Posterior vena cava (tissue), 2 donors: ENCODE results near the gene MC3R. TPM values are rescaled to one million over a fixed set of nuclear protein-coding genes. Genes with fewer than 3 reads are reported as not detected.

Experiments used
- DNase-seq: peaks from one replicate; pipeline ENCODE4 v3.0.0-alpha.2; 2020; ENCODE audit warnings: low spot score
- intact Hi-C, 2 donors: fragments of 100-400 bp; cut with DNase I; formaldehyde crosslinking; loops; one replicate each; pipeline versions ENCODE4 v1.14.1 to v1.14.2; 2022 to 2023
- total RNA-seq, 2 donors: library from RNA; stranded (reverse); fragmentation: NEBNext Ultra II Directional; extraction: Animal tissue kit (Norgen Biotek cat#: 25700); gene quantifications; one replicate each; pipeline ENCODE4 v1.2.1, GENCODE V29; 2021
- donor health status: DM: yes; HTN: yes; CAD: no.
- donor health status: DM: yes; HTN: yes; CAD: no.

MC3R gene
- total RNA-seq, 2 donors from 2014 or later = not detected

GRCh38 chr20:56245761-56246160, 2.8 kb upstream of the MC3R start:
- intact Hi-C loops = no loop called here
- DNase-seq = no peak

DNA sequence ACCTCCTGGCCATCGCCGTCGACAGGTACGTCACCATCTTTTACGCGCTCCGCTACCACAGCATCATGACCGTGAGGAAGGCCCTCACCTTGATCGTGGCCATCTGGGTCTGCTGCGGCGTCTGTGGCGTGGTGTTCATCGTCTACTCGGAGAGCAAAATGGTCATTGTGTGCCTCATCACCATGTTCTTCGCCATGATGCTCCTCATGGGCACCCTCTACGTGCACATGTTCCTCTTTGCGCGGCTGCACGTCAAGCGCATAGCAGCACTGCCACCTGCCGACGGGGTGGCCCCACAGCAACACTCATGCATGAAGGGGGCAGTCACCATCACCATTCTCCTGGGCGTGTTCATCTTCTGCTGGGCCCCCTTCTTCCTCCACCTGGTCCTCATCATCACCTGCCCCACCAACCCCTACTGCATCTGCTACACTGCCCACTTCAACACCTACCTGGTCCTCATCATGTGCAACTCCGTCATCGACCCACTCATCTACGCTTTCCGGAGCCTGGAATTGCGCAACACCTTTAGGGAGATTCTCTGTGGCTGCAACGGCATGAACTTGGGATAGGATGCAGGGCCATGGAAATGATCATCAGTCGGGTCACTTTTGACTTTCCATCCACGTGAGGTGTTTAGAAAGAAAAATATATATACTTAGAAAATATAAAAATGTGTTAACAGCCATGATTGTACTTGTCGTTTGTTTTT, 868 bp downstream of the MC3R start:
- DNase-seq = no peak
- intact Hi-C loops = no loop called here

- intact Hi-C loops = no loop called here
- DNase-seq = no peak
Observed at GRCh38 chr20:56249956-56250355, 1.4 kb downstream of the MC3R start.

- no peak for DNase-seq
Observed at GRCh38 chr20:56257604-56258003, 9.1 kb downstream of the MC3R start.

GRCh38 chr20:56259948-56260347, 11.4 kb downstream of the MC3R start:
- intact Hi-C loops = no loop called here
- no peak for DNase-seq

More at GRCh38 chr20:56257604-56258003, 9.1 kb downstream of the MC3R start:
- intact Hi-C loops = no loop called here

- intact Hi-C loops = no loop called here
- DNase-seq = no peak
Observed at GRCh38 chr20:56268536-56268935, 20.0 kb downstream of the MC3R start.

GRCh38 chr20:56271974-56272373, 23.4 kb downstream of the MC3R start:
- no peak for DNase-seq
- intact Hi-C loops = loop anchor here in 1 of 2 donors (10.0 kb wide), 1 partner anchor 673 kb away; no protein-coding TSS in a partner anchor

GRCh38 chr20:56273491-56273890, 25.0 kb downstream of the MC3R start:
- intact Hi-C loops = loop anchor here in 1 of 2 donors (10.0 kb wide), 1 partner anchor 671 kb away; no protein-coding TSS in a partner anchor

DNA sequence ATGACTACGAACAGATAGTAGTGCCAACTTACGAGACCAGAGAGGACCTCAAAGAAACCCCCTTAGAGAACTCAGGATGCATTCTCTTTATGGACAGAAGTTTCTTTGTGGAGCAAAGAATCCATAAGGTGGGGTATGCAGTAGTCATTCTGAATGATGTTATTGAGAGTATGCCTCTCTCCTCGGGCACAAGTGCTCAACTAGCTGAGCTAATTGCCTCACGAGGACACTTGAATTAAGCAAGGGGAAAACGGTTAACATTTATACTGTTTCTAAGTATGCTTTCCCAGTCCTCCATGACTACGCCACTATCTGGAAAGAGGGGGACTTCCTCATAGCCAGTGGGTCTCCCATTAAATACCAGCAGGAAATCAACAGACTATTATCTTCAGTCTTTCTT, 25.6 kb downstream of the MC3R start:
- no peak for DNase-seq
- intact Hi-C loops = loop anchor here in 1 of 2 donors (10.0 kb wide), 1 partner anchor 671 kb away; no protein-coding TSS in a partner anchor

More at GRCh38 chr20:56273491-56273890, 25.0 kb downstream of the MC3R start:
- no peak for DNase-seq

GRCh38 chr20:56278196-56278595, 29.7 kb downstream of the MC3R start:
- intact Hi-C loops = loop anchor here in 1 of 2 donors (10.0 kb wide), 1 partner anchor 667 kb away; no protein-coding TSS in a partner anchor
- no peak for DNase-seq

GRCh38 chr20:56285496-56285895, 37.0 kb downstream of the MC3R start:
- intact Hi-C loops = no loop called here
- DNase-seq = no peak

GRCh38 chr20:56289652-56290051, 41.1 kb downstream of the MC3R start:
- intact Hi-C loops = no loop called here
- DNase-seq = no peak

DNA sequence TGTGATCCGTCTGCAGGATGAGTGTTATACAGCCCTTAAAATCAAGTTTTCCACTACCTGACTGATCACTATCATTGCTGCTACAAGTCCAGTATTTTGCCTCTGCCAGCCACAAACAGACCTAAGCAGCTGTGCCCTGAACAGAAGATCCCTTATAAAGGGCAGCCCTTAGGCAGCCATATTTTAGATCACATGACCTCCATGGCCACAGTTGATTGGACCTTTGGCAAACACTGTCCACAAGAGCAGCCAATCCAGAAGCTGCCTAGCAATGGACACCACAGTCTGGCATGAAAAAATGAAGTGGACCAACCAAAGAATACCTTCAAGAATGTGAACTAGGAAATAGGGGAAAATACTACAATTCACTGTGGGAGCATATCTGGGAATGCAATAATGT, 50.8 kb downstream of the MC3R start:
- DNase-seq = no peak
- intact Hi-C loops = no loop called here

Other genes with a start within 250 kb of the MC3R start
- under 1 TPM; 0.14 to 0.19 TPM for gene CBLN4, start 243.2 kb upstream of the MC3R start, total RNA-seq
- 10 to 100 TPM; 34.3 to 40.3 TPM for gene FAM210B, start 110.2 kb downstream of the MC3R start, total RNA-seq
- gene AURKA, start 143.5 kb downstream of the MC3R start, total RNA-seq = 1 to 10 TPM; 1.8 to 2.9 TPM
- 10 to 100 TPM; 18.5 to 19.0 TPM for gene CSTF1, start 143.9 kb downstream of the MC3R start, total RNA-seq
- 1 to 10 TPM; 1.2 to 2.1 TPM for gene CASS4, start 163.5 kb downstream of the MC3R start, total RNA-seq
- 10 to 100 TPM; 68.2 to 68.7 TPM for gene RTF2, start 219.9 kb downstream of the MC3R start, total RNA-seq